Keratinocyte (primary cell): Measurements from ENCODE around the gene NRP1. TPM values are rescaled to one million over a fixed set of nuclear protein-coding genes. Genes with fewer than 3 reads are reported as not detected.

Source experiments
- DNase-seq: peaks from one replicate; pipeline ENCODE4 v3.0.0-alpha.2; 2011; ENCODE audit warnings: low read depth, missing footprints, low spot score
- FAIRE-seq: peaks from 2 replicates; lab custom pipeline; 2011; peaks lifted over from hg19 to GRCh38; lab: Jason Lieb, UNC
- H2AFZ ChIP-seq: 2 replicates; pipeline ENCODE4 v1.6.0; 2012; ENCODE audit warnings: low read length, control low read depth, inconsistent platforms; ENCODE audit not compliant: control insufficient read depth
- H3K27ac ChIP-seq: 2 replicates; pipeline ENCODE4 v1.5.1; 2011; ENCODE audit warnings: low read length; ENCODE audit not compliant: control insufficient read depth, insufficient read depth
- H3K27me3 ChIP-seq: 3 replicates; pipeline ENCODE4 v1.6.0; 2011; ENCODE audit warnings: low read length; ENCODE audit not compliant: control insufficient read depth, insufficient read depth; ENCODE audit errors: extremely low read depth
- H3K36me3 ChIP-seq, 2 experiments: 2 replicates in 1 of 2; 3 replicates in 1 of 2; pipeline ENCODE4 v1.5.1; 2011; ENCODE audit warnings: low read length in 2 of 2, mild to moderate bottlenecking in 1 of 2; ENCODE audit not compliant: control insufficient read depth in 2 of 2, insufficient read depth in 2 of 2; ENCODE audit errors: extremely low read depth in 1 of 2
- H3K4me1 ChIP-seq: 3 replicates; pipeline ENCODE4 v1.5.1; 2011; ENCODE audit warnings: low read length; ENCODE audit not compliant: control insufficient read depth, insufficient read depth; ENCODE audit errors: extremely low read depth
- H3K4me2 ChIP-seq: 3 replicates; pipeline ENCODE4 v1.6.0; 2011; ENCODE audit warnings: low read depth, low read length; ENCODE audit not compliant: control insufficient read depth, insufficient read depth; ENCODE audit errors: extremely low read depth
- H3K4me3 ChIP-seq, 3 experiments: fragments of 200-600 bp in 1 of 3; sonication (generic) in 1 of 3; 2 replicates in 2 of 3; 3 replicates in 1 of 3; pipeline ENCODE4 v1.5.1; 2011 to 2016; ENCODE audit warnings: low read length in 3 of 3, mild to moderate bottlenecking in 3 of 3, control low read depth in 2 of 3, inconsistent platforms in 1 of 3, low read depth in 1 of 3, mixed read lengths in 1 of 3, mixed run types in 1 of 3, moderate library complexity in 1 of 3; ENCODE audit not compliant: control insufficient read depth in 2 of 3, insufficient read depth in 2 of 3; ENCODE audit errors: extremely low read depth in 1 of 3
- H3K79me2 ChIP-seq: 2 replicates; pipeline ENCODE4 v1.6.0; 2012; ENCODE audit warnings: low read length; ENCODE audit not compliant: control insufficient read depth, insufficient read depth
- H3K9ac ChIP-seq: 3 replicates; pipeline ENCODE4 v1.6.0; 2011; ENCODE audit warnings: low read length; ENCODE audit not compliant: control insufficient read depth, insufficient read depth; ENCODE audit errors: extremely low read depth
- H3K9me1 ChIP-seq: 3 replicates; pipeline ENCODE4 v1.6.0; 2011; ENCODE audit warnings: low read length; ENCODE audit not compliant: control insufficient read depth, insufficient read depth; ENCODE audit errors: extremely low read depth
- H3K9me3 ChIP-seq: 2 replicates; pipeline ENCODE4 v1.5.1; 2012; ENCODE audit warnings: low read depth, low read length; ENCODE audit not compliant: control insufficient read depth
- H4K20me1 ChIP-seq: 3 replicates; pipeline ENCODE4 v1.6.0; 2011; ENCODE audit warnings: low read length; ENCODE audit not compliant: control insufficient read depth, insufficient read depth; ENCODE audit errors: extremely low read depth
- EZH2 ChIP-seq: IDR thresholded peaks from one replicate; pipeline ENCODE4 v1.6.1; 2012; ENCODE audit warnings: inconsistent platforms, mild to moderate bottlenecking, low read length, moderate library complexity
- dilution Hi-C: fragments of 300-500 bp; cut with MboI; formaldehyde crosslinking; loops from one replicate; pipeline ENCODE4 v1.7.0; 2020; ENCODE audit warnings: low sequenced_read_pairs; ENCODE audit not compliant: extremely low pct_ligation_motif_present
- polyA plus RNA-seq, 5 experiments: library from polyadenylated mRNA; depleted of rRNA in 3 of 5; stranded (reverse) in 3 of 5; stranded (forward) in 1 of 5; unstranded in 1 of 5; fragments of >200 nt; gene quantifications; 1 replicate in 1 of 5; 2 replicates in 3 of 5; 3 replicates in 1 of 5; pipeline versions ENCODE4 v1.2.1 to v1.2.3, GENCODE V29; 2011 to 2012; ENCODE audit warnings: missing spikeins in 2 of 5, low read depth in 1 of 5, low replicate concordance in 1 of 5
- TF ChIP-seq, protein P1 (sequence below), 3 experiments: IDR thresholded peaks in 1 of 3; conservative IDR thresholded peaks in 1 of 3; optimal IDR thresholded peaks in 1 of 3; 2 replicates in 2 of 3; 3 replicates in 1 of 3; pipeline versions ENCODE3 to v1.5.1; 2011; ENCODE audit warnings: low read length in 3 of 3, mild to moderate bottlenecking in 3 of 3, moderate library complexity in 2 of 3, control low read depth in 1 of 3, inconsistent platforms in 1 of 3; ENCODE audit not compliant: insufficient read depth in 2 of 3; ENCODE audit errors: extremely low read depth in 1 of 3

NRP1 gene
- polyA plus RNA-seq, 1 donor (not counting 4 experiments of a cell fraction or from before 2014, with no cell fraction given) = 36.2 TPM

DNA sequence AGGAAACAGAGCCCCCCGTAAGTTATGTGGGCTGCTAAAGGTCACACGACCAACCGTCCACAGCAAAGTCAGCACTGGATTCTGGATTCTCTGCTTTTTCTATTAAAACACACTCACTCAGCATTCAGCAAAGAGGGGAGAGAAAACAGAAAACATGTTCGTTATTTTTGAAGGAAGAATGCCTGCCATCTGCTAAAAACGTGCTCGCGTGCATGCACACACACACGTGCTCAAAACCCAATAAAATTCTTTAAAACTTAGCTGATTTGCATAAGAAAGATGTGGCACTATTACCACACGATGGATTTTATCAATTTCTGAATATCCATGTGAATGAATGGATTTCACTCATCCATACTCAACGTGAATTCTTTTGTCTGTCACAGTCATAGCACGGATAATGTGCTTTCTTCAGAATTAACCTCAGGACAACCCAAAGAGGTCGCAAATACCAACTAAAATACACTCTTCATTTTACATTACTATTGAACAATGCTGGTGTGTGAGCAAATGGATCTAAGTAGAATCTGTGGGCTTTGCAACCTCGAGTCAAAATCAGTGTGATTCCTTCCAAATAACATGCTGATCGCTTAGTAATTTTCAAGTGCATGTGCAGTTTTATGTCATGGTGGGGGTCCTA, 40.8 kb downstream of the NRP1 start:
- FAIRE-seq = no peak
- H3K9ac ChIP-seq = no peak overlapping the region
- dilution Hi-C loops = no loop called here

DNA sequence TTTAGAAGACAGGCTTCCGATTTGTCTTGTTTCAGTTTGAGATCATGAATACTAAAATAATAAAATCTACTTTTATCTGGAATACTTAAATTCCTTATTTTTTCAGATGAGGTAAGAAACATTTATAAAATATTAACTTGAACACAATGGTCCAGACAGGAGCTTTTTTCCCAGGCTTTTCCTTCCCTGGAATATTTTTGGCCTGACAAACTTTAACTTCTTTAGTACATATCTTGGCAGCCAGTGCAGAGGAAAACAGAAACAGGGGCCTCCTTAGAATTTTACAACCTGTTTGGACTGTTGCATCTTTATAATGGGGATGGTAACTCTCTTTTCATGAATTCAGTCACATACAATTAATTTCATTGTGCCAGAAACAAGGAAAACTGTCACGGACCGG, 41.4 kb downstream of the NRP1 start:
- TF ChIP-seq, protein P1, sequence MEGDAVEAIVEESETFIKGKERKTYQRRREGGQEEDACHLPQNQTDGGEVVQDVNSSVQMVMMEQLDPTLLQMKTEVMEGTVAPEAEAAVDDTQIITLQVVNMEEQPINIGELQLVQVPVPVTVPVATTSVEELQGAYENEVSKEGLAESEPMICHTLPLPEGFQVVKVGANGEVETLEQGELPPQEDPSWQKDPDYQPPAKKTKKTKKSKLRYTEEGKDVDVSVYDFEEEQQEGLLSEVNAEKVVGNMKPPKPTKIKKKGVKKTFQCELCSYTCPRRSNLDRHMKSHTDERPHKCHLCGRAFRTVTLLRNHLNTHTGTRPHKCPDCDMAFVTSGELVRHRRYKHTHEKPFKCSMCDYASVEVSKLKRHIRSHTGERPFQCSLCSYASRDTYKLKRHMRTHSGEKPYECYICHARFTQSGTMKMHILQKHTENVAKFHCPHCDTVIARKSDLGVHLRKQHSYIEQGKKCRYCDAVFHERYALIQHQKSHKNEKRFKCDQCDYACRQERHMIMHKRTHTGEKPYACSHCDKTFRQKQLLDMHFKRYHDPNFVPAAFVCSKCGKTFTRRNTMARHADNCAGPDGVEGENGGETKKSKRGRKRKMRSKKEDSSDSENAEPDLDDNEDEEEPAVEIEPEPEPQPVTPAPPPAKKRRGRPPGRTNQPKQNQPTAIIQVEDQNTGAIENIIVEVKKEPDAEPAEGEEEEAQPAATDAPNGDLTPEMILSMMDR (optimal IDR thresholded peaks at IDR 0.05 in 1 of 3, IDR thresholded peaks at IDR 0.05 in 1 of 3, conservative IDR thresholded peaks at IDR 0.05 in 1 of 3; ENCODE audit: extremely low read depth in 1 of 3, insufficient read depth in 2 of 3, low read length in 3 of 3) = no peak
- no peak for TF ChIP-seq EZH2
- Histone ChIP-seq H3K9ac (no peak overlapping the region), H3K36me3 (peaks cover 0 to 2% of the 10 kb centered on the region in 2 experiments), H3K79me2 (peaks cover 48% of the 10 kb centered on the region), H3K9me1 (no peaks in the 10 kb centered on the region), H2AFZ (no peak overlapping the region), H4K20me1 (no peaks in the 10 kb centered on the region), H3K4me3 (no peak overlapping the region), H3K4me2 (no peak overlapping the region), H3K27me3 (no peaks in the 10 kb centered on the region), H3K4me1 (peaks cover 25% of the 10 kb centered on the region), H3K9me3 (no peaks in the 10 kb centered on the region), H3K27ac (no peak overlapping the region)
- dilution Hi-C loops = no loop called here
- FAIRE-seq (no peak), DNase-seq (no peak)

More for the DNA sequence above, 40.8 kb downstream of the NRP1 start:
- Histone ChIP-seq H3K4me1 (peaks cover 25% of the 10 kb centered on the region), H3K9me3 (no peaks in the 10 kb centered on the region), H3K4me3 (no peak overlapping the region), H3K36me3 (peaks cover 0 to 2% of the 10 kb centered on the region in 2 experiments), H3K9me1 (no peaks in the 10 kb centered on the region), H3K27ac (no peak overlapping the region), H3K27me3 (no peaks in the 10 kb centered on the region), H3K4me2 (no peak overlapping the region), H4K20me1 (no peaks in the 10 kb centered on the region), H2AFZ (no peak overlapping the region), H3K79me2 (peaks cover 47% of the 10 kb centered on the region)
- DNase-seq = no peak
- TF ChIP-seq, protein P1 (optimal IDR thresholded peaks at IDR 0.05 in 1 of 3, IDR thresholded peaks at IDR 0.05 in 1 of 3, conservative IDR thresholded peaks at IDR 0.05 in 1 of 3; ENCODE audit: extremely low read depth in 1 of 3, insufficient read depth in 2 of 3, low read length in 3 of 3) = no peak
- no peak for TF ChIP-seq EZH2
